A673 (cell line): Measurements from ENCODE around the gene ARHGAP45.

ENCODE experiments used
- CTCF ChIP-seq: fragments of 300-800, 200-600 bp; sonication (generic); conservative IDR thresholded peaks from 2 replicates; pipeline ENCODE4 v1.5.1; 2017; ENCODE audit warnings: low read depth, mild to moderate bottlenecking, antibody characterized with exemption, low read length, moderate library complexity, mixed read lengths
- EZH2 ChIP-seq: fragments of 200-600 bp; sonication (generic); IDR thresholded peaks from 2 replicates; pipeline ENCODE4 v1.6.1; 2017; ENCODE audit warnings: borderline replicate concordance, low read depth, mild to moderate bottlenecking, mixed read lengths, antibody characterized with exemption, low read length; ENCODE audit not compliant: poor library complexity, severe bottlenecking

DNA sequence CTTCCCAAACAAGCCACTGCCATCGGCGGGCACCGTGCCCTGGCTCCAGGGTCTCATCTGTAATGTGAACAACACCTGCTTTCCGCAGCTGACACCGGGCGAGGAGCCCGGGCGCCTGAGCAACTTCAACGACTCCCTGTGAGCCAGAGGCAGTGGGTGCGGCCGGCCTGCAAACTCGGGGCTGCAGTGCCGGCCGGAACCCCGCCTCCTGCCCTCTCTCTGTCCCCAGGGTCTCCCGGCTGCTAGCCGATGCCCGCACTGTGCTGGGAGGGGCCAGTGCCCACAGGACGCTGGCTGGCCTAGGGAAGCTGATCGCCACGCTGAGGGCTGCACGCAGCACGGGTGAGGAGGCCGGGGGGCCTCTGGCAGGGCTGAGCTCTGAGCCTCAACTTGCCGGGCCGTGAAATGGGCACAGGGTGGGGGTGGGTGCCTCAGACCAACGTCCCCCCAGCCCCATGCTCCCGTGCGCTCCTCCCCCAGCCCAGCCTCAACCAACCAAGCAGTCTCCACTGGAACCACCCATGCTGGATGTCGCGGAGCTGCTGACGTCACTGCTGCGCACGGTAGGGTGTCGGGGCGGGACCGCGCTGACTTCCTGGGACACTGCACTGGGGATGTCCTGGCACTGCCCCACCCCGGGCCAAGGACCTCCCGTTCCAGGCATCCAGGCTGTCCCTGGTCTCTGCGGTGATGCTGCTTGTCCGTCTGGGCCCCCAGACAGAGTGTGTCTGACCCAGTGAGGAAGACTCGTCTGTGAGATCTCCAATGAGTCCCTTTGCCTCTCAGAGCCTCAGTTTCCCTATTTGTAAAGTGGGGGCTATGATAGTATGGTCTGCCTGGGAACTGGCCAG is 24.9 kb upstream of the ARHGAP45 start:
- no peak for TF ChIP-seq CTCF
- TF ChIP-seq EZH2, result no peak
